Germinal center (tissue), 1 donor: Measurements from ENCODE around the gene KIFAP3.

ENCODE experiments used
- DNase-seq: peaks from one replicate; pipeline ENCODE4 v3.0.0; 2012; ENCODE audit warnings: mixed read lengths, low spot score

KIFAP3 gene

GRCh38 chr1:169985757-169986156, 88.7 kb downstream of the KIFAP3 start:
- DNase-seq, result no peak

GRCh38 chr1:169974067-169974466, 100.4 kb downstream of the KIFAP3 start:
- DNase-seq, result no peak

- DNase-seq, result no peak
Measured at GRCh38 chr1:169970114-169970513, 104.4 kb downstream of the KIFAP3 start.

GRCh38 chr1:169968174-169968573, 106.3 kb downstream of the KIFAP3 start:
- DNase-seq, result no peak

GRCh38 chr1:169964206-169964605, 110.3 kb downstream of the KIFAP3 start:
- no peak for DNase-seq

GRCh38 chr1:169959686-169960085, 114.8 kb downstream of the KIFAP3 start:
- no peak for DNase-seq

GRCh38 chr1:169958987-169959386, 115.5 kb downstream of the KIFAP3 start:
- no peak for DNase-seq

- DNase-seq, result no peak
Measured at GRCh38 chr1:169957884-169958283, 116.6 kb downstream of the KIFAP3 start.

- DNase-seq, result no peak
Measured at GRCh38 chr1:169951108-169951507, 123.4 kb downstream of the KIFAP3 start.

- DNase-seq, result no peak
Measured at GRCh38 chr1:169949139-169949538, 125.4 kb downstream of the KIFAP3 start.

GRCh38 chr1:169946206-169946605, 128.3 kb downstream of the KIFAP3 start:
- DNase-seq, result no peak

- DNase-seq, result no peak
Measured at GRCh38 chr1:169945181-169945580, 129.3 kb downstream of the KIFAP3 start.

GRCh38 chr1:169944621-169945020, 129.9 kb downstream of the KIFAP3 start:
- DNase-seq, result no peak

- no peak for DNase-seq
Measured at GRCh38 chr1:169943963-169944526, 130.4 kb downstream of the KIFAP3 start.

- DNase-seq, result no peak
Measured at GRCh38 chr1:169941982-169942830, 132.3 kb downstream of the KIFAP3 start.

GRCh38 chr1:169933984-169934725, 140.3 kb downstream of the KIFAP3 start:
- DNase-seq, result no peak

- no peak for DNase-seq
Measured at GRCh38 chr1:169931795-169932231, 142.7 kb downstream of the KIFAP3 start.

- no peak for DNase-seq
Measured at GRCh38 chr1:169929210-169929526, 145.3 kb downstream of the KIFAP3 start.

- DNase-seq, result no peak
Measured at GRCh38 chr1:169928438-169929209, 145.9 kb downstream of the KIFAP3 start.

- no peak for DNase-seq
Measured at GRCh38 chr1:169925505-169926482, 148.7 kb downstream of the KIFAP3 start.

- DNase-seq, result no peak
Measured at GRCh38 chr1:169924829-169925228, 149.7 kb downstream of the KIFAP3 start.
